ENCODE measurements around the gene TMEM158.

TMEM158 gene

GRCh38 chr3:45199837-45200648 lies 26.0 kb downstream of the TMEM158 start:
- peak; percentile 86 for DNase-seq (ENCODE audit: low spot score)

DNA sequence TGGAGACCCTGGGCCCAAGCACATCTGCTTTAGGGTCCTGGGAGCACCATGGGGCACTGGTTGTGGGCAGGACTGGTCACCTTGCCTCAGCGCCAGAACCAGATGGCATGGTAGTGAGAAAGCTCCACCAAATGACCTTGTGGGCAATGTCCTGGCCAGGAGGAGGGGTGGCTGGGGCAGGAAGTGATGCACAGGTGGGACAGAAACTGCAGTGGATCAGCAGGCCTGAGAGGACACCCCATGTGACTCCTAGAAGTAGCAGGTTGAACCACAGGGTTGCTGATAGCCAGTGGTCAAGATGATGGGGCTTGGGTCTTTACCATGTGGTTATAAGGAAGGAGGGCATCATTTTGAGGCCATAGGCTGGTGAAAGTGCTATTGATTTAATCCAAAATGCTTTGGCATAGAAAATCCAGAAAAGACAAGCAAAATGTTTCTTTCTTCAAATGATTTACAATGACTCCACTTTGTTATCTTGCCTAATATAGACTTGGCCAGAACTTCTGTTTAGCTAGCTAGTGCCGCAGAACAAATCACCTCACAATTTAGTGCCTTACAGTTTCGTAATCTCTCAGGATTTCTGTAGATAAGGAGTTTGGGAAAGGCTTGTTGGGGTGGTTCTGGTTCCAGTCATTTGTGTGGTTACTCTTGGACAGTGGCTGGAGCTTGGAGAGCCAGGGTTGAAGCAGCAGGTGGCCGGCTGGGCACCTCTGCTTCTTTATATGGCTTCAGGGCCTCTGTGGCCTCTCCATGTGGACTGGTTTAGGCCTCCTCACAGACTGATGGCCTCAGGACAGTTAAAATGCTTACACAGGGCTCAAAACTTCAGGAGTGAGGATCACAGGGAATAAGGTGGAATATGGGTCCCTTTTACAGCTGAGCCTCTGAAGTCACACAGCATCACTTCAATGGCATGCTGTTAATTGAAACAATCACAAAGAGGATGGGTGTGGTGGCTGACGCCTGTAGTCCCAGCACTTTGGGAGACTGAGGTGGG lies 27.5 kb downstream of the TMEM158 start:
- no peak for DNase-seq (ENCODE audit: low spot score)

GRCh38 chr3:45194791-45195190 lies 31.3 kb downstream of the TMEM158 start:
- DNase-seq (ENCODE audit: low spot score): no peak

DNA sequence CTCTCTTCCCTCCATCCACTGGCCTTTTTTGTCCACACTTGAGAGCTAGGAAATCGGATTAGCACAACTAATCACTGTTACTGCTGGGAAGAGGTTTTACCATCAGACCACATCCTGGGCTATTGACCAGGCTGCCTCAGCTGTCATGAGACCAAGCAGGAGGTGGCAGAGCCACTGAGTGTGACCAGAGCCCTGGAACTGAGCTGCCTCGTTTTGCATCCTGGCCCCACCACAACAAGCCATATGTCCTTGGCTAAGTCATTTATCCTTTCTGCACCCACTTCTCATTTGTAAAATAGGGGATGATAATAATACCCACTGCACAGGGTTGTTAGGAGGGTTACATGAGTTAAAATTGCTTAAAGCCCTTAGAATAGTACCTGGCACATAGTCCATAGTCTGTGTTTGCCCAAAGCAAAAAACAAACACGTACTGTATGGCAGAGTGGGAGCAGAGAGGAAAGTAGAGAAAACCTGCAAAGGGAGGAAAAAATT lies 34.1 kb downstream of the TMEM158 start:
- DNase-seq (ENCODE audit: low spot score): no peak

- DNase-seq (ENCODE audit: low spot score): no peak
Measured at GRCh38 chr3:45191424-45191823, 34.7 kb downstream of the TMEM158 start.

DNA sequence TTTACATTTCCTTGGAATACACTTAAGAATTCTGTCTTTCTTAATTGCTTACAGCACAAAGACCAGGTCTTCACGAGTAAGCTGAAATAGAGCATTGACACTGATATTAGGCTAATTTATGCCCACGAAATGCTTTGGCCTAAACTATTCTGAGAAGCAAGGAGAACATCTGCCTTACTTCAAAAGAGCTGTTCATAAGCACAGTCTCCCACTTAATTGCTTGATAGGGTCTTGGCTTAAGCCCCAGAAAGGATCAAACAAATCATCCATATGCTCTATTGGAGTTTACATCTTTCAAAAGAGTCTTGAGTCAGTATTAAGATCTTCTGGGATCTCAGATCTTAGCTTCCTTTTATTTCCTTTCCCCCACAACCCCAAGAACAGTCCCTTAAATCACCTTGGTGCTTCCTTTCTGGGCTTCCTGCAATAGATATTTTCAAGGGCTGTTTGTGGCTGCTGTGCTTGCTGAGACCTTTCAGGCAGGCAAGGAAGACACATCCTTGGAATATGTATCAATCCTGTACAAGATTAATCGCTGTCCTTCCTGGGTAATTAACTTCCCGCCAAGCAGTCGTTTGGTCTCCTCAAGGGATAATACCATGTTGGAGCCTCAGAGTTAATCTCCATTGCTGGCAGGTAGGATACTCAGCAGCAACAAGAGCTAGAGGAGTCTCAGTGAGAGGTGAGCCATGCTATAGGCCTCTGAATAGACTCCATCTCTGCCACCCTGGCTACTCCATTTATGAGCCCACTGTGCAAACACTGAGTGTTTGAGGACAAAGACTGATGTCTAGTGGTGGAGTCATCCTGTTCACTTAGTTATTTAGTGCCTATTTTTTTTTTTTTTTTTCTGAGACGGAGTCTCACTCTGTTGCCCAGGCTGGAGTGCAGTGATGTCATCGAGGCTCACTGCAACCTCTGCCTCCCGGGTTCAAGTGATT lies 37.1 kb downstream of the TMEM158 start:
- no peak for DNase-seq (ENCODE audit: low spot score)

- no peak for DNase-seq (ENCODE audit: low spot score)
Measured at GRCh38 chr3:45187694-45188141, 38.4 kb downstream of the TMEM158 start.

- no peak for DNase-seq (ENCODE audit: low spot score)
Measured at GRCh38 chr3:45186871-45187270, 39.2 kb downstream of the TMEM158 start.

DNA sequence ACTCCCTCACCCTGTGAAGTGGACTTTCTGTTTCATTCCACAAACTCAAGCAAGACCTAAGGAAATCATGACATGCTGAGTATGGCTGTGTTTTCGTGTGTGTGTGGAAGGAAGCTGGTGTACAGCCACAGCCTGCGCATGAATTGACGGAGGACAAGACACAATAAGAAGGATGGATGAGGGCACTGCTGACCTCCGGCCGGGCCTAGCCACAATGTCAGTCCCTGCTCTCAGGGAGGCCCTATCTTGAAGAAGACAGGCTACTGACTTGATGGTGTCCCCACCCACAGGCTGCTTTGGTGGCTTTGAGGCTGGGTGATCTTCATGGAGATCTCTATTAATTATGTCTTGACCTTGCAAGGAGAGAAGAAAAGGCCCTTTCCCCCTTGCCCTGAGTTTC lies 40.6 kb downstream of the TMEM158 start:
- no peak for DNase-seq (ENCODE audit: low spot score)

DNA sequence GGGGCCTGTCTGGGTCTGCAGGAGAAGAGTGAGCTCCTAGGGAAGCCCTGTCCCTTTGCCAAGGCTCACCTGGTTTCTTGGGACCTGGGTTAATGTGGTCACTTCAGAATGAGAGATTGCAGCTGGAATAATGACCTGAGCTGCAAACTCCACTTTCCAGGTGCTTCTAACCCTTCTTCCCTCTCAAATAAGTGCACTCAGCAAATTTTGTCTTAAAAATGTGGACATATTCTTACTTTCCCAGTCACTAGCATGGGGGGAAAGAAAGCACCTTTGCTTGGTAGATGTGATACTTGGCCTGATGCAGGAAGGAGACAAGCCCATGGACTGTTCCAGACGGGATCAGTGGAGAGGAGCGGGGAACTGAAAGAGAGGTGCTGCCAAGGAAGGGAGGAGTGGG lies 41.0 kb downstream of the TMEM158 start:
- no peak for DNase-seq (ENCODE audit: low spot score)

- DNase-seq (ENCODE audit: low spot score): no peak
Measured at GRCh38 chr3:45183872-45184262, 42.2 kb downstream of the TMEM158 start.

GRCh38 chr3:45182915-45183871 lies 42.9 kb downstream of the TMEM158 start:
- peak; percentile 75 for DNase-seq (ENCODE audit: low spot score)

DNA sequence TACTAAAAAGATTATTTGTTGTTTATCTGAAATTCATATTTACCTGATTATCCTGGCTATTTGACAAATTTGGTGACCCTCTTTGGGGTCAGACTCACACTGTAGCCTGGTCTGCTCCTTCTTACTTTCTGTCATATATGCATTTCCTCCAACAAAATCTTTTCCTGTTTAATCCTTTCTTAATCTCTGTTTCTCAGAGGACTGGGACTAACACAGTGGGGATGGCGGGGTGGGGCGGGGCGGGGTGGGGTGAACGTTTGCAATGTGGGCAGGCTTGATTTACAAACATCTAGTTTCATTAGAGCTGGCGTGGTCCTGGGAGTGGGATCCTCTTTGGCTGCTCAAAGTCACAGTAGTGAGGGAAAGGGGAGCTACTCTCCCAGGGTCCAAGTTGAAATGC lies 44.6 kb downstream of the TMEM158 start:
- DNase-seq (ENCODE audit: low spot score): no peak

- DNase-seq (ENCODE audit: low spot score): no peak
Measured at GRCh38 chr3:45180899-45181298, 45.2 kb downstream of the TMEM158 start.

DNA sequence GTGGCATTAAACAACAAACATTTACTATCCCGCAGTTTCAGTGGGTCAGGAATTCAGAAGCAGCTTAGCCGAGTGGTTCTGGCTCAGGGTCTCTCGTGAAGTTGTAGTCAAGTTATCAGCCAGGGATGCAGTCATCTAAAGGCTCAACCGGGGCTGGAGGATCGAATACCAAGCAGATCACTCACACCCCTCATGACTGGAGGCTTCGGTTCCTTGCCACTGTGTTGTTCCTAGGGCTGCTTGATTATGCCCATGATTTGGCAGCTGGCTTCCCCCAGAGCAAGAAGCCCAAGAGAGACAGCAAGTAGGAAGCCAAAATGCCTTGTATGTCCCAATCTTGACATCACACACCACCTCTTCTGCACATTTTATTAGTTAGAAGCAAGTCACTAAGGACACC lies 46.0 kb downstream of the TMEM158 start:
- DNase-seq (ENCODE audit: low spot score): peak; percentile 29

DNA sequence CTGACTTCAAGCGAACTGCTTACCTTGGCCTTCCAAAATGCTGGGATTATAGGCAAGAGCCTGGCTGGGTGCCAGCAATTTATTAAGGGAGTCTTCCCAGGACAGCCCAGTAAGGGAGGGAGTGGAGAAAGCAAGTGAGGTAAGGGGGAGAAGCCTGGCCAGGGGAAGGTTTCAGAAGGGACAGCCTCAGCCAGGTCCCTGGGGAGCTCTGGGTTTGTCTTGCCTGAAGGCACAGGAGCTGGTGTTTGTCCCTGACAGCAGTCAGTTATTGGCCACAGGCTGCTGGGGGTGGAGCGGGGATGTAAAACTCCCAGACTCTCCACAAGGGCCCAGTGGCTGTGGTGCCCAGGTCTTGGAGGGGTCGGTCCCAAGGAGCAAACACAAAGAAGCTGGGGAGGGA lies 46.9 kb downstream of the TMEM158 start:
- no peak for DNase-seq (ENCODE audit: low spot score)

DNA sequence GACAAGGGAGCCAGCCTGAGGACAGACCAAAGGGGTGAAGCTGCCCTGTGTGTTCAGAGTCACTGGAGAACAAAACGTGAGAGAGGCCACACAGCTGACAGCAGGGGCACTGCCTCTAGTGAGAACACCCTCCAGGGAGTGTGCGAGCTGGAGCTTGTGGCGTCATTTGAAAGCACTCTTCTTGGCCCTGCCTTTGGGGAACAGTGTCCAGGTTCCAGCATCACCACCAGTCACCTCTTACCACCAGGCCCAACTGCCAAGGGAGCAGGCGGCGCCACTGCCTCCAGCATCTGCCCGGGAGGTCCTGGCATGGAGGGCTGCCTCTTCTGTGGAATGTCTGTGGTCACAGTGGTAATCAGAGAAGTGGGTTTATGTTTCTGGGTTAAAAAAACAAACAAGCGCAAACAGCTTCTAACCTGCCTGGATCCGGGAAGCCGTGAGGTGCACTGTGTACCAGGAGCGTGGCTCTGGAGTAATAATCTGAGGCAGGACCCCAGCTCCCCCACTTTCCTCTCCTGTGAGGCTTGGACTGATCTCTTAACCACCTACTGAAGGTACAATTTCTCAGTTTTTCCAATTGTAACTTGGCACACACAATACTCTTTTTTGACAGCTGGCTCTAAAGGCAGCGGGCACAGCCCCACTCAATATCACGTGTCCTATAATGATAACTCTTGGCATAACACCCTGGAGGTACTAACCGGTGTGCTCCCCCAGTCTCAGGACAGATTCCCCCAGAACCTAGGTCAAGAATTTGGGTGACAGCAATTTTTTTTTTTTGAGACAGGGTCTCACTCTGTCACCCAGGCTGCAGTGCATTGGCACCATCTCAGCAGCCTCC lies 47.7 kb downstream of the TMEM158 start:
- peak; percentile 40 for DNase-seq (ENCODE audit: low spot score)

- no peak for DNase-seq (ENCODE audit: low spot score)
Measured at GRCh38 chr3:45176912-45177311, 49.2 kb downstream of the TMEM158 start.
